ENCODE data around the gene MREG. TPM values are rescaled to one million over a fixed set of nuclear protein-coding genes. Genes with fewer than 3 reads are reported as not detected.

The MREG gene
- total RNA-seq (1 to 10 TPM; 4.3 to 5.2 TPM), polyA plus RNA-seq (ENCODE audit: insufficient read depth, low read depth, low replicate concordance) (3.0 TPM)
- long read RNA-seq, donor 1 = 0 reads
- long read RNA-seq, donor 2, partial matches to known transcripts = 0 of 2 reads
- long read RNA-seq, donor 2, other reads (novel, unspliced or antisense) = 0 of 2 reads

GRCh38 chr2:216013080-216013909 lies at the start of gene MREG:
MREG (minus strand) TSS chr2:216013551; CDS start chr2:216013327, 224 bp downstream.
- H3K27ac ChIP-seq = peak within 1 kb of the TSS; percentile 69 to 73
- no peaks in the 10 kb centered on the region for H3K36me3 ChIP-seq (ENCODE audit: low read depth, missing control alignments)
- H3K4me3 ChIP-seq = peak within 1 kb of the TSS; percentile 70 to 75
- H3K9me3 ChIP-seq = no peaks in the 10 kb centered on the region
- WGBS, 2 donors = 0 to 1% methylated on average over 6 to 70 of the region's 70 CpGs
- H3K27me3 ChIP-seq = no peaks in the 10 kb centered on the region
- intact Hi-C loops (cut with DNase I; ENCODE audit: low total_unique reads) = loop anchor here (10.0 kb wide), 1 partner anchor 58 kb away; no protein-coding TSS in a partner anchor
- DNase-seq = peak; percentile 81
- H3K4me1 ChIP-seq = peaks cover 6% of the 10 kb centered on the region
- peak in 2 of 3 experiments; percentile 53 to 65 for TF ChIP-seq CTCF (IDR thresholded peaks at IDR 0.05)
- TF ChIP-seq POLR2A (IDR thresholded peaks at IDR 0.05) = no peak

GRCh38 chr2:216059233-216059834 lies 46.0 kb upstream of the MREG start:
- intact Hi-C loops (cut with DNase I; ENCODE audit: low total_unique reads) = no loop called here
- Histone ChIP-seq H3K4me3 (no peak overlapping the region), H3K36me3 (ENCODE audit: low read depth, missing control alignments) (no peaks in the 10 kb centered on the region), H3K27ac (no peak overlapping the region), H3K27me3 (no peaks in the 10 kb centered on the region), H3K4me1 (no peaks in the 10 kb centered on the region), H3K9me3 (no peaks in the 10 kb centered on the region)
- no peak for DNase-seq
- 94 to 98% methylated on average over 5 of the region's 5 CpGs for WGBS, 2 donors
- TF ChIP-seq CTCF (IDR thresholded peaks at IDR 0.05) (no peak), POLR2A (IDR thresholded peaks at IDR 0.05) (no peak)

DNA sequence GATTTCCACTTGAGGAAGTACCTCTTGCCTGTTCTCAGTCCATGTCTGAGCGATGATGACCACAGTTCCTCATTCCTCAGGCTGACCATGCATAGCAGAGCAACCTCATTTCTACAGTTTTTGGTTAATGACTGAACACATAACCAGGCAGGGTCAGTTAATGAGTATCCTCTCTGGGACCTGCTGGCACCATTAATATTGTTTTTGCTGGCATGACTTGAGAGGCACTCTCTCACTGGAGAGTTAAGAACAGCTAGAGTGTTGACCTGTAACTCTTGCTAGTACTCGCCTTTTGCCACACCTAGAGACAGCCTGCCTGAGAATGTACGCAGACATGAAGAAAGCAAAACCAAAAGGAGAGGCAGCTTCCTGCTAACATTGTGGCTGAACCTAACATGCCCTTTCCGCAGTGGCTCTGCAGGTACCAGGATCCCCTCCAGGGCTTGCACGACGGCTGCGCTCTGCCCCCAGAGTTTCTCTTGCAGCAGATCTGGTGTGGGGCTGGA lies 44.4 kb upstream of the MREG start:
- H3K27me3 ChIP-seq = no peaks in the 10 kb centered on the region
- DNase-seq = no peak
- H3K9me3 ChIP-seq = no peaks in the 10 kb centered on the region
- no peaks in the 10 kb centered on the region for H3K36me3 ChIP-seq (ENCODE audit: low read depth, missing control alignments)
- no peaks in the 10 kb centered on the region for H3K4me1 ChIP-seq
- intact Hi-C loops (cut with DNase I; ENCODE audit: low total_unique reads) = no loop called here
- H3K4me3 ChIP-seq = no peak overlapping the region
- H3K27ac ChIP-seq = no peak overlapping the region
- TF ChIP-seq CTCF (IDR thresholded peaks at IDR 0.05) = no peak
- TF ChIP-seq POLR2A (IDR thresholded peaks at IDR 0.05) = no peak
- WGBS, 2 donors = 82 to 88% methylated on average over 7 of the region's 7 CpGs

GRCh38 chr2:216056739-216057138 lies 43.4 kb upstream of the MREG start:
- intact Hi-C loops (cut with DNase I; ENCODE audit: low total_unique reads) = no loop called here
- TF ChIP-seq CTCF (IDR thresholded peaks at IDR 0.05) (no peak), POLR2A (IDR thresholded peaks at IDR 0.05) (no peak)
- no peak for DNase-seq
- H3K27ac ChIP-seq = no peak overlapping the region
- H3K4me1 ChIP-seq = no peaks in the 10 kb centered on the region
- no peaks in the 10 kb centered on the region for H3K9me3 ChIP-seq
- H3K27me3 ChIP-seq = no peaks in the 10 kb centered on the region
- H3K4me3 ChIP-seq = no peak overlapping the region
- no peaks in the 10 kb centered on the region for H3K36me3 ChIP-seq (ENCODE audit: low read depth, missing control alignments)
- WGBS, 2 donors = 70 to 78% methylated on average over 3 of the region's 3 CpGs

Measured in testis (tissue), 5 donors.